T-cell (primary cell): Measurements from ENCODE around the gene CBARP. TPM values are rescaled to one million over a fixed set of nuclear protein-coding genes. Genes with fewer than 3 reads are reported as not detected.

ENCODE experiments used
- ATAC-seq, 4 experiments: fragments of 200-7000 bp in 3 of 4; fragments of 150-1000 bp in 1 of 4; cut with Tn5 transposase; replicated peaks in 1 of 4; 1 replicate in 3 of 4; 2 replicates in 1 of 4; pipeline ENCODE4 v1.10.0; 2021; ENCODE audit warnings: moderate library complexity in 3 of 4, mild to moderate bottlenecking in 2 of 4, moderate number of reproducible peaks in 1 of 4
- CTCF ChIA-PET, 2 donors: fragments of 300-600 bp; sonication (Branson Sonifier 250); formaldehyde crosslinking; loops; one replicate each; lab custom pipeline; 2022; ENCODE audit warnings: antibody characterized with exemption in 2 of 2; lab: Charles Lee
- POLR2A ChIA-PET, 2 donors: fragments of 300-600 bp; sonication (Branson Sonifier 250); formaldehyde crosslinking; loops; one replicate each; lab custom pipeline; 2022; ENCODE audit warnings: antibody characterized with exemption in 2 of 2; lab: Charles Lee
- DNase-seq, 35 experiments: peaks; one replicate each; pipeline versions ENCODE4 v3.0.0 to v3.0.0-alpha.2; 2013 to 2023
- H3K27ac ChIP-seq: one replicate; pipeline ENCODE4 v1.5.1; 2013; ENCODE audit warnings: low read length
- H3K27me3 ChIP-seq, 2 experiments: replicated peaks in 1 of 2; 1 replicate in 1 of 2; 2 replicates in 1 of 2; pipeline versions ENCODE4 v1.6.1 to v1.7.0; 2013; ENCODE audit warnings: low read length in 1 of 2, mixed read lengths in 1 of 2; ENCODE audit not compliant: control insufficient read depth in 2 of 2, insufficient read depth in 2 of 2; ENCODE audit errors: extremely low read depth in 1 of 2
- H3K36me3 ChIP-seq, 2 donors: 1 replicate in 1 of 2; 2 replicates in 1 of 2; pipeline versions ENCODE4 v1.6.1 to v1.7.0; 2013; ENCODE audit warnings: low read length in 1 of 2; ENCODE audit not compliant: control insufficient read depth in 2 of 2, insufficient read depth in 1 of 2; ENCODE audit errors: extremely low read depth in 1 of 2
- H3K4me1 ChIP-seq, 2 experiments: 1 replicate in 1 of 2; 2 replicates in 1 of 2; pipeline versions ENCODE4 v1.6.1 to v1.7.0; 2013; ENCODE audit warnings: low read length in 2 of 2, mixed read lengths in 1 of 2; ENCODE audit not compliant: insufficient read depth in 2 of 2, control insufficient read depth in 1 of 2; ENCODE audit errors: extremely low read depth in 1 of 2
- H3K4me3 ChIP-seq, 2 donors: 1 replicate in 1 of 2; 2 replicates in 1 of 2; pipeline versions ENCODE4 v1.5.1 to v1.7.0; 2013; ENCODE audit warnings: mild to moderate bottlenecking in 2 of 2, low read length in 1 of 2, moderate library complexity in 1 of 2; ENCODE audit not compliant: control insufficient read depth in 1 of 2; ENCODE audit errors: extremely low read depth in 1 of 2
- H3K9me3 ChIP-seq: 2 replicates; pipeline ENCODE4 v1.7.0; 2013
- H3K27ac Mint-ChIP-seq, 2 donors: one replicate each; pipeline ENCODE4 v1.8.0; 2020 to 2021; ENCODE audit warnings: mild to moderate bottlenecking in 2 of 2, mixed read lengths in 2 of 2
- H3K27me3 Mint-ChIP-seq, 2 donors: one replicate each; pipeline ENCODE4 v1.8.0; 2021 to 2022; ENCODE audit warnings: mixed read lengths in 2 of 2
- H3K36me3 Mint-ChIP-seq: one replicate; pipeline ENCODE4 v1.8.0; 2021; ENCODE audit warnings: mixed read lengths
- H3K4me1 Mint-ChIP-seq, 3 donors: one replicate each; pipeline ENCODE4 v1.8.0; 2020 to 2022; ENCODE audit warnings: mixed read lengths in 3 of 3, mild to moderate bottlenecking in 1 of 3
- H3K4me3 Mint-ChIP-seq, 3 donors: one replicate each; pipeline ENCODE4 v1.8.0; 2020 to 2022; ENCODE audit warnings: mild to moderate bottlenecking in 3 of 3, mixed read lengths in 3 of 3, moderate library complexity in 3 of 3
- H3K9me3 Mint-ChIP-seq, 3 donors: one replicate each; pipeline ENCODE4 v1.8.0; 2020 to 2022; ENCODE audit warnings: mixed read lengths in 3 of 3
- WGBS: methylation state at CpG from one replicate; pipeline ENCODE4 v1.1.5; 2013; ENCODE audit warnings: missing lambda C conversion rate; ENCODE audit not compliant: insufficient coverage; 5-methylcytosine and 5-hydroxymethylcytosine counted together
- total RNA-seq, 35 experiments: library from RNA in 6 of 35; stranded (reverse) in 6 of 35; fragments of 120-200 nt in 1 of 35; gene quantifications; one replicate each; pipeline versions ENCODE4 v1.2.1 to v1.2.4 and lab custom pipeline; 2013 to 2026

CBARP gene
- total RNA-seq, 5 donors from 2014 or later (not counting 1 experiment from before 2014, with no cell fraction given), result 0.08 to 0.36 (median 0.23) TPM; not detected in 1

GRCh38 chr19:1234051-1234954, 3.5 kb downstream of the CBARP start:
- peaks cover 3 to 22% of the 10 kb centered on the region in 2 experiments for H3K4me1 ChIP-seq
- ChIA-PET CTCF (no interaction called here), POLR2A (interaction anchor here in 1 of 2 donors (0.6 kb wide), 1 partner anchor 140 kb away, joined by 3 read pairs; no protein-coding TSS in a partner anchor)
- H3K27ac ChIP-seq, result no peak overlapping the region
- no peak overlapping the region for H3K4me3 ChIP-seq
- no peaks in the 10 kb centered on the region for H3K9me3 ChIP-seq
- Mint-ChIP-seq H3K4me1 (peaks cover 11 to 14% (median 12%) of the 10 kb centered on the region in 3 donors), H3K9me3 (no peaks in the 10 kb centered on the region), H3K36me3 (no peaks in the 10 kb centered on the region), H3K27ac (no peak overlapping the region), H3K4me3 (no peak overlapping the region), H3K27me3 (peaks cover 5 to 8% of the 10 kb centered on the region in 2 donors)
- ATAC-seq (no peak), DNase-seq (no peak)
- peaks cover 2 to 29% of the 10 kb centered on the region in 2 experiments for H3K27me3 ChIP-seq
- 88% methylated on average over 32 of the region's 45 CpGs for WGBS
- H3K36me3 ChIP-seq, result no peaks in the 10 kb centered on the region

GRCh38 chr19:1233115-1233667, 4.6 kb downstream of the CBARP start:
- H3K27me3 Mint-ChIP-seq, result peaks cover 0 to under 1% of the 10 kb centered on the region in 2 donors
- peaks cover 0 to 22% of the 10 kb centered on the region in 2 experiments for H3K27me3 ChIP-seq
- no peak overlapping the region for H3K27ac Mint-ChIP-seq
- no peaks in the 10 kb centered on the region for H3K36me3 ChIP-seq
- DNase-seq (no peak), ATAC-seq (no peak)
- no peak overlapping the region for H3K27ac ChIP-seq
- no peaks in the 10 kb centered on the region for H3K36me3 Mint-ChIP-seq
- no peak overlapping the region for H3K4me3 Mint-ChIP-seq
- ChIA-PET CTCF (no interaction called here), POLR2A (no interaction called here)
- H3K4me1 Mint-ChIP-seq, result peaks cover 0 to 3% (median under 1%) of the 10 kb centered on the region in 3 donors
- 95% methylated on average over 23 of the region's 24 CpGs for WGBS
- no peak overlapping the region for H3K4me3 ChIP-seq
- no peaks in the 10 kb centered on the region for H3K9me3 Mint-ChIP-seq
- peaks cover 0 to 13% of the 10 kb centered on the region in 2 experiments for H3K4me1 ChIP-seq
- no peaks in the 10 kb centered on the region for H3K9me3 ChIP-seq

- Histone ChIP-seq H3K27me3 (peaks cover 0 to 20% of the 10 kb centered on the region in 2 experiments), H3K27ac (no peak overlapping the region), H3K36me3 (no peaks in the 10 kb centered on the region), H3K9me3 (no peaks in the 10 kb centered on the region), H3K4me1 (peaks cover 0 to 10% of the 10 kb centered on the region in 2 experiments), H3K4me3 (no peak overlapping the region)
- Mint-ChIP-seq H3K4me3 (no peak overlapping the region), H3K4me1 (peaks cover 0 to 3% (median 0%) of the 10 kb centered on the region in 3 donors), H3K27me3 (no peaks in the 10 kb centered on the region), H3K36me3 (no peaks in the 10 kb centered on the region), H3K27ac (peak overlapping the region in 1 of 2 donors; percentile 69), H3K9me3 (no peaks in the 10 kb centered on the region)
- ChIA-PET CTCF (no interaction called here), POLR2A (no interaction called here)
- DNase-seq (no peak), ATAC-seq (no peak)
- WGBS, result 43% methylated on average over 7 of the region's 15 CpGs
Measured at GRCh38 chr19:1232652-1233072, 5.1 kb downstream of the CBARP start.

- Histone ChIP-seq H3K27ac (no peak overlapping the region), H3K4me3 (no peak overlapping the region), H3K9me3 (no peaks in the 10 kb centered on the region), H3K27me3 (peaks cover 0 to 15% of the 10 kb centered on the region in 2 experiments), H3K4me1 (peaks cover 0 to 5% of the 10 kb centered on the region in 2 experiments), H3K36me3 (peaks cover 0 to 2% of the 10 kb centered on the region in 2 donors)
- Mint-ChIP-seq H3K4me1 (peaks cover 0 to 3% (median 0%) of the 10 kb centered on the region in 3 donors), H3K36me3 (no peaks in the 10 kb centered on the region), H3K27ac (peak overlapping the region in 1 of 2 donors; percentile 69), H3K27me3 (no peaks in the 10 kb centered on the region), H3K4me3 (no peak overlapping the region), H3K9me3 (no peaks in the 10 kb centered on the region)
- ATAC-seq, result no peak
- CTCF ChIA-PET, result no interaction called here
- 84% methylated on average over 13 of the region's 15 CpGs for WGBS
- POLR2A ChIA-PET, result interaction anchor here in 1 of 2 donors (0.6 kb wide), 1 partner anchor 44 kb away, joined by 3 read pairs; no protein-coding TSS in a partner anchor
- DNase-seq, result no peak
Measured at GRCh38 chr19:1231729-1232637, 5.8 kb downstream of the CBARP start.

- DNase-seq, result no peak
- CTCF ChIA-PET, result no interaction called here
Measured at GRCh38 chr19:1230783-1231489, 6.9 kb downstream of the CBARP start.

More at GRCh38 chr19:1230783-1231489, 6.9 kb downstream of the CBARP start:
- H3K4me1 ChIP-seq, result no peaks in the 10 kb centered on the region
- H3K27me3 ChIP-seq, result peaks cover 0 to 7% of the 10 kb centered on the region in 2 experiments
- Mint-ChIP-seq H3K27ac (no peak overlapping the region), H3K4me3 (no peak overlapping the region), H3K9me3 (no peaks in the 10 kb centered on the region), H3K27me3 (no peaks in the 10 kb centered on the region), H3K4me1 (peaks cover 0 to 3% (median 0%) of the 10 kb centered on the region in 3 donors), H3K36me3 (no peaks in the 10 kb centered on the region)
- POLR2A ChIA-PET, result no interaction called here
- no peak overlapping the region for H3K4me3 ChIP-seq
- ATAC-seq, result no peak
- H3K36me3 ChIP-seq, result peaks cover 5 to 9% of the 10 kb centered on the region in 2 donors
- 73% methylated on average over 5 of the region's 38 CpGs for WGBS
- no peak overlapping the region for H3K27ac ChIP-seq
- no peaks in the 10 kb centered on the region for H3K9me3 ChIP-seq
